ENCODE results near the gene RTN3.
A peak's percentile ranks its signal among the peaks of the same experiment; 100 is the strongest.

GRCh38 chr11:63635762-63636465 lies 45.4 kb upstream of the RTN3 start:
- TF ChIP-seq, protein P1, sequence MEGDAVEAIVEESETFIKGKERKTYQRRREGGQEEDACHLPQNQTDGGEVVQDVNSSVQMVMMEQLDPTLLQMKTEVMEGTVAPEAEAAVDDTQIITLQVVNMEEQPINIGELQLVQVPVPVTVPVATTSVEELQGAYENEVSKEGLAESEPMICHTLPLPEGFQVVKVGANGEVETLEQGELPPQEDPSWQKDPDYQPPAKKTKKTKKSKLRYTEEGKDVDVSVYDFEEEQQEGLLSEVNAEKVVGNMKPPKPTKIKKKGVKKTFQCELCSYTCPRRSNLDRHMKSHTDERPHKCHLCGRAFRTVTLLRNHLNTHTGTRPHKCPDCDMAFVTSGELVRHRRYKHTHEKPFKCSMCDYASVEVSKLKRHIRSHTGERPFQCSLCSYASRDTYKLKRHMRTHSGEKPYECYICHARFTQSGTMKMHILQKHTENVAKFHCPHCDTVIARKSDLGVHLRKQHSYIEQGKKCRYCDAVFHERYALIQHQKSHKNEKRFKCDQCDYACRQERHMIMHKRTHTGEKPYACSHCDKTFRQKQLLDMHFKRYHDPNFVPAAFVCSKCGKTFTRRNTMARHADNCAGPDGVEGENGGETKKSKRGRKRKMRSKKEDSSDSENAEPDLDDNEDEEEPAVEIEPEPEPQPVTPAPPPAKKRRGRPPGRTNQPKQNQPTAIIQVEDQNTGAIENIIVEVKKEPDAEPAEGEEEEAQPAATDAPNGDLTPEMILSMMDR (IDR thresholded peaks at IDR 0.05) = peak; percentile 18 to 94 (median 85)
- TF ChIP-seq POLR2A (IDR thresholded peaks at IDR 0.05) = no peak
